ENCODE results near the gene PCDHA1.

PCDHA1 gene

DNA sequence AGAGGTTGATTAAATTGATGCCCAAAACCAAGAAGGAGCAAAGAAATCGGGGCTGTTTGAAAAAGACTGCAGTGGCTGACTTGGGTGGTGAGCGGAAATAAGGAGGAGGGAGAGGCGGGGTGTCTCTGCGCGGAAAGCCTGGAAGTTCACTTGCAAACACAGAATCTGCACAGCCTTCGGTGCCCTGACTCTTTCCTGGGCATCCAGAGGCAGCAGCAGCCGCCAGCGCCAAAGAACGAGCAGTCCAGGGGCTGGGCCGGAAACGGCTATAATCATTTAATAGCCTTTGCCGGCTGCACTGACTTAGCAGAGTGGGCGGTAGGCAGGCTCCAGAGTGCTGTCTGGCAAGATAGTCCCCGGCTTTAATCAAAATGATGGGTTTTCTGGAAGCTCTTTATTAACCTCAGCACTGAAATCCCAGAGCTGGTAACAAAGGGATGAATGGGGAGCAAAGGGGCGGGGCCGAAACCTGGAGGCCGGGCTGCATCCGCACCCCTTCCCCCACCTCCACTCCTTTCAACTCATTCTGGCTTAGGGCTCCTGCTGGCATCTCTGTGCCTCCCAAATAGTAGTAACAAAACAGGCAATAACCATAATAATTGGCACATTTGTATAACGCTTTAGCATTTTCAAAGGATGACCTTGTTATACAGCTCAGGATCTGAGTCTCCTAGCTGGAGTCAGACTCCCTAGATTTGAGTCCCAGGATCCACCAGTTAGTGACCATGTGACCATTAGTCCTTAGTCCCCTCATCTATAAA, 216.1 kb downstream of the PCDHA1 start:
- TF ChIP-seq CTCF (IDR thresholded peaks at IDR 0.05) (no peak), ZFX (IDR thresholded peaks at IDR 0.05; ENCODE audit: borderline replicate concordance) (no peak)
- no peak overlapping the region for H3K27ac ChIP-seq

- TF ChIP-seq CTCF (IDR thresholded peaks at IDR 0.05): no peak
- TF ChIP-seq ZFX (IDR thresholded peaks at IDR 0.05; ENCODE audit: borderline replicate concordance): no peak
- H3K27ac ChIP-seq: peak overlapping the region; percentile 76; the same call in 1 of the 2 replicates
These were observed 216.6 kb downstream of the PCDHA1 start for GRCh38 chr5:141002605-141002965.

- TF ChIP-seq CTCF (IDR thresholded peaks at IDR 0.05): no peak
- TF ChIP-seq ZFX (IDR thresholded peaks at IDR 0.05; ENCODE audit: borderline replicate concordance): no peak
- peak overlapping the region; percentile 76 for H3K27ac ChIP-seq
These were observed 217.1 kb downstream of the PCDHA1 start for GRCh38 chr5:141003031-141003430.

DNA sequence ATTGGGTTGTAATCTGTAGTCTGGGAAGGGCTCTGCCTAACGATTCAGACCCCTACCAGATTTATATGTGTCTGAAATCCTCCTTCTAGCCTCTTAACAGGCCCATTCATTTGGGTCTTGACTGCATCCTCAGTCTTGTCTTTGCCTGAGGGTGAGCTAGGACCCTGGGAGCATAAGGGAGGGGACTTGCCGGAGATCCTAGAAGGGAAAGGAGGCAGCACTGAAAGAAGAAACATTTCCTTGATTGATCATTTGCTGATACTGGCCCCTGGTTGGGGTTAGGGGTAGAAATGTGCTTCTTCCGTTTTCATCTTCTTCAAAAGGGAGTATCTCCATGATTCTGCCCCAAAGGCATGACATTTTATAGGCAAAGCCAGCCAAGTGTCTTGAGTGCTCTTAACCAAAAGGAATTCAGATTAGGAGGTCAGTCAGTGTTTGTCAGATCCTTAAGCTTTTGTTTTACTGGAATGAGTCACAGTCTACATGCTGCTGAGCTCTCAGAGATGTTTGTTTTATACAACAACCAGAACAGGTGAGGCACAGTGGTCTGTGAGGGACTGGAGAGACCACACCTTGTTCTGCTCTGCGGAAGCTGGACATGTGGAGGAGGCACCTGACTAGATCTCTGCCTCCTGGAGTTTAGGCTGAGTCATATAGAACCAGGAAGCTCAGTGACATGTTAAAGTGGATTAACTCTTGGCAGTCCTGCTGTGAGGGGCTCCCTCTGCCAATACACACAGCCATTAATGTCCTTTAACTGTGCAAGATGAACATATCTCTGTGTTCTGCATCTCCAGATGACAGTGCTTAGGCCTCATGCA, 218.1 kb downstream of the PCDHA1 start:
- peak overlapping the region; percentile 76 for H3K27ac ChIP-seq
- TF ChIP-seq ZFX (IDR thresholded peaks at IDR 0.05; ENCODE audit: borderline replicate concordance) (no peak), CTCF (IDR thresholded peaks at IDR 0.05) (no peak)

- no peak overlapping the region for H3K27ac ChIP-seq
- TF ChIP-seq ZFX (IDR thresholded peaks at IDR 0.05; ENCODE audit: borderline replicate concordance) (no peak), CTCF (IDR thresholded peaks at IDR 0.05) (no peak)
These were observed 221.9 kb downstream of the PCDHA1 start for GRCh38 chr5:141007791-141008190.

DNA sequence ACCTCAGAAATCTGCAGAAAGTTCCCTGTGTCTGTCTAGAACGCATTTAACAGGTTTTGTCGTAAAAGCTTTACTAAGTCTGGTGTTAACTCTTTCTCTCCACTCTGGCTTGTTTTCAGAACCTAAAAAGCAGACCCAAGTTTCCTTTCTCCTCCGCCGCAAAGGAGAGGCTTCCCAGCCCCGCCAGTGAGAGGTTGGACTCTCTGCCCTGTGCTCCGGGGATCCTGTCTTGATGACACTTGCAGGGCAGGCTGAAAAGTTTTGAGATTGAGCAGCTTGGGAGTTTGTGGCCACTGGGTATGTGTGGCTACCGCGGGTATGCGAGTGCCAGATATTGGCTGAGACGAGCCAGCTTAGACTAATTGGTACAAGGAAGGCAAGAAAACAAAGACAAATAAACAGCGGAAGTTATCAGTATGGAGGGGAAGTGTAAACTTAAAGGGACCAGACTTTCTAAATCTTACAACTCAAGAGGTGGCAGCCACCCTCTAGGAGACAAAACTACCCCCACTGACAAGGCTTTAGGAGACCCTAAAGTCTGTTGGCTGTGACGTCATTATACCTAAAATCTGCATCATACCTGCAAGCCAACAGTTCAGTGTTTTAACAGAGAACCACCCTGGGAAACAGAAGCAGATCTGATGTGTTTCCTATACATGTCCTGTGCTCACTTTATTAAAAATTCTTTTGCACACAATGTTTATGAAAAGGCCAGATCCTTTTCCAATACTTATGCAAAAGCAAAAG, 224.3 kb downstream of the PCDHA1 start:
- TF ChIP-seq ZFX (IDR thresholded peaks at IDR 0.05; ENCODE audit: borderline replicate concordance) (no peak), CTCF (IDR thresholded peaks at IDR 0.05) (no peak)
- no peak overlapping the region for H3K27ac ChIP-seq

Data from 22Rv1 (cell line).